GM21381 (cell line): ENCODE results near the gene OR52N2.

ENCODE experiments used
- ATAC-seq: cut with Tn5 transposase; IDR thresholded peaks from one replicate; pipeline ENCODE4 v1.9.1; 2021; ENCODE audit warnings: mild to moderate bottlenecking, moderate library complexity; ENCODE audit not compliant: unreplicated experiment

OR52N2 gene

GRCh38 chr11:5808500-5809121 is at the start of gene OR52N2:
OR52N2 (plus strand) TSS chr11:5808924; CDS start chr11:5820336, 11,412 bp downstream.
- peak; percentile 94 for ATAC-seq

- no peak for ATAC-seq
Measured at GRCh38 chr11:5767056-5767455, 41.7 kb upstream of the OR52N2 start.

- no peak for ATAC-seq
Measured at GRCh38 chr11:5783255-5783654, 25.5 kb upstream of the OR52N2 start, which contains the start of gene OR52N5. OR52N5 (minus strand) TSS chr11:5783355; CDS start chr11:5778634, 4,721 bp downstream.

- no peak for ATAC-seq
Measured at GRCh38 chr11:5791165-5791564, 17.6 kb upstream of the OR52N2 start, which contains the start of gene OR52N1. OR52N1 (minus strand) TSS chr11:5791265; CDS start chr11:5788816, 2,449 bp downstream.

- no peak for ATAC-seq
Measured at GRCh38 chr11:5796541-5796940, 12.2 kb upstream of the OR52N2 start.

- no peak for ATAC-seq
Measured at GRCh38 chr11:5803982-5804381, 4.7 kb upstream of the OR52N2 start.

GRCh38 chr11:5807580-5807979 is 1.1 kb upstream of the OR52N2 start:
- ATAC-seq, result no peak

GRCh38 chr11:5809122-5809519 is 397 bp downstream of the OR52N2 start:
- no peak for ATAC-seq

GRCh38 chr11:5809905-5810795 is 1.4 kb downstream of the OR52N2 start:
- no peak for ATAC-seq

GRCh38 chr11:5815534-5815933 is 6.8 kb downstream of the OR52N2 start:
- ATAC-seq, result no peak

- peak; percentile 62 for ATAC-seq
Measured at GRCh38 chr11:5818245-5818886, 9.6 kb downstream of the OR52N2 start.

- no peak for ATAC-seq
Measured at GRCh38 chr11:5831196-5831829, 22.6 kb downstream of the OR52N2 start.

GRCh38 chr11:5833446-5833845 is 24.7 kb downstream of the OR52N2 start:
- no peak for ATAC-seq

- no peak for ATAC-seq
Measured at GRCh38 chr11:5837695-5838094, 29.0 kb downstream of the OR52N2 start.

GRCh38 chr11:5841797-5842196 is 33.1 kb downstream of the OR52N2 start, which contains the start of gene OR52E6:
OR52E6 (minus strand) TSS chr11:5841897; CDS start chr11:5841897, 0 bp downstream.
- ATAC-seq, result no peak

- ATAC-seq, result no peak
Measured at GRCh38 chr11:5846701-5847100, 38.0 kb downstream of the OR52N2 start.

GRCh38 chr11:5847711-5848110 is 39.0 kb downstream of the OR52N2 start:
- ATAC-seq, result no peak

GRCh38 chr11:5851002-5851401 is 42.3 kb downstream of the OR52N2 start:
- no peak for ATAC-seq

- ATAC-seq, result no peak
Measured at GRCh38 chr11:5857590-5857989, 48.9 kb downstream of the OR52N2 start, which contains the start of gene OR52E8. OR52E8 (minus strand) TSS chr11:5857690; CDS start chr11:5857690, 0 bp downstream.

- no peak for ATAC-seq
Measured at GRCh38 chr11:5865826-5866225, 57.1 kb downstream of the OR52N2 start.
